ENCODE measurements around the gene C9orf78.
A peak's percentile ranks its signal among the peaks of the same experiment; 100 is the strongest.
"Not testable (repeated sequence)": the region's sequence is repeated elsewhere in the genome, so short reads cannot be mapped to it uniquely, and the experiment has no call there.

Gene C9orf78

GRCh38 chr9:129810116-129810515 lies 25.0 kb downstream of the C9orf78 start:
- no peak for DNase-seq (ENCODE audit: low spot score)

GRCh38 chr9:129809346-129809745 lies 25.7 kb downstream of the C9orf78 start:
- DNase-seq (ENCODE audit: low spot score): no peak

- no peak for DNase-seq (ENCODE audit: low spot score)
Measured at GRCh38 chr9:129806061-129806460, 29.0 kb downstream of the C9orf78 start.

GRCh38 chr9:129803676-129804060 lies 31.4 kb downstream of the C9orf78 start:
- DNase-seq (ENCODE audit: low spot score): peak; percentile 11

DNA sequence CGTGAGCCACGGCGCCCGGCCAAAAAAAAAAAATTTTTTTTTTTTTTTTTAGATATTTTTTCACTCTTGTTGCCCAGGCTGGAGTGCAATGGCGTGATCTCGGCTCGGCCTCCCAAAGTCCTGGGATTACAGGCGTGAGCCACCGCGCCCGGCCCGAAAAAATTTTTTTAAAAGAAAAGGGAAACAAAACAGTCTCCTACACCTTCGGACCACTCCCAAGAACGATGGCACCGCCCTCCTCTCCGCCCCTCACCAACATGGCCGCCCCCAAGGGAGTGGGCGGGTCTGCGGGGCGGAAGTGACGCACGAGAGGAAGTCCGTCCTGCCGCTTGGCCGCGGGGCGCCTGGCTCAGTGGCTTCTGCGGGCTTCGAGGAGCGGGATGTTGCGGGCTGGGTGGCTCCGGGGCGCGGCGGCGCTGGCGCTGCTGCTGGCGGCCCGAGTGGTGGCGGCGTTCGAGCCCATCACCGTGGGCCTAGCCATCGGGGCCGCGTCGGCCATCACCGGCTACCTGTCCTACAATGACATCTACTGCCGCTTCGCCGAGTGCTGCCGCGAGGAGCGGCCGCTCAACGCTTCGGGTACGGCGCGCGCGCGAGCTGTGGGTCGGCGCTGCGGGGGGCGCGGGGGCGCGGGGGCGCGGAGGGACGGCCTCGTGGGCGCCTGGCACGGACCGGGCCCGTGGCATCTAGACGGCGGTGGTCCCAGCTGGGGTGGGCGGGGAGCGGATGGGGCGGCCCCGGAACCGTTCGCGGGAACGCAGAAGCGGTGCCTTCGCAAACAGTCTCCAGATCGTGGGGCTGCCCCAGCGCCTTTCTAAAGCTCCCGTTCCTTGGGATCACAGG lies 32.0 kb downstream of the C9orf78 start, which contains the start of gene TOR1B:
Gene TOR1B (plus strand): TSS at position 352 of the 843 bp plus-strand sequence. CDS start 29 bp downstream, at position 381.
- DNase-seq (ENCODE audit: low spot score): peak; percentile 85

GRCh38 chr9:129801504-129801903 lies 33.6 kb downstream of the C9orf78 start:
- no peak for DNase-seq (ENCODE audit: low spot score)

- no peak for DNase-seq (ENCODE audit: low spot score)
Measured at GRCh38 chr9:129798973-129799372, 36.1 kb downstream of the C9orf78 start.

- not testable (repeated sequence) for DNase-seq (ENCODE audit: low spot score)
Measured at GRCh38 chr9:129796029-129796428, 39.0 kb downstream of the C9orf78 start.

DNA sequence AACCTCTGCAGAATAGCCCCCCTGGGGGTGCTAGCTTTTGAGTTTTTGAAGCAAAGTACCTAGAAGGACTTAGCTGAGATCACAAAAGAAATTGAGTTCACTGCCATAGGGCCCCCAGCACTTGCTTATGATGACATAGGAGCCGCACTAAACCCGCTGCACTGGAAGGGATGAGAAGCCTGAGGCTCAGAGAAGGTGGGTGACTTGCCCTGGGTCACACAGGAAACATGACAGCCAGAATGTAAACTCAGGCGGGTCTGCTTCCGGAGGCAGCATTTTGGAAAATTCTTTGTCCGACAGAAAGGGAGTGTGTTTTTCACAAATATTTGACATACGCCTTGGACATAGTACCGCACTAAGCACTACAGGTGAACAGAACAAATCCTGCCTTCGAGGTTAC lies 40.5 kb downstream of the C9orf78 start:
- no peak for DNase-seq (ENCODE audit: low spot score)

DNA sequence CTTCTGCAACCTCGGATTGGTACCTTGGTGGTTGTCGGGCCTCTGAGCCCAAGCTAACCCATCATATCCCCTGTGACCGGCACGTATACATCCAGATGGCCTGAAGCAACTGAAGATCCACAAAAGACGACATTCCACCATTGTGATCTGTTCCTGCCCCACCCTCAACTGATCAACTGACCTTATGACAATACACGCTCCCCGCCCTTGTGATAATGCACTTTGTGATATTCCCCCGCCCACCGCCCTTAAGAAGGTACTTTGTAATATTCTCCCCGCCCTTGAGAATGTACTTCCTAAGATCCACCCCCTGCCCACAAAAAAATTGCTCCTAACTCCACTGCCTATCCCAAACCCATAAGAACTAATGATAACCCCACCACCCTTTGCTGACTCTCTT lies 48.6 kb downstream of the C9orf78 start:
- DNase-seq (ENCODE audit: low spot score): no peak

DNA sequence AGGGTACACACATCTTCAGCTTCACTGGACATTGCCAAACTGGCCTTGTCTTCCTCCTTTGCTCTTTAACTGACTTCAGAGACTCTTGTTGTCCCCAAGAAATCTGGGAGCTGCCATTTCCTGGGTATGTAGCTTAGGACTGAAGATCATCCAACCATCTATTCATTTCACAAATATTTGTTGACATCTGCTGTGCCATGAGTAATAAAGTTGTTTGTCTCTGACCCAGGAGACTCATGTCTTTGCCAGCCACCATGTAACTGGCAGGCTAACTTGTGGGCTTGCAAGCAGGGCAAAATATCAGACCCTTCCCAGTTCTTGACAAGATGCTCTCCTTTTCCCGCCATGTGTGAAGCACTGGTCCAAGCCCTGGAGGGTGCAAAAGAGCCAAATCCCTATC lies 49.2 kb downstream of the C9orf78 start:
- DNase-seq (ENCODE audit: low spot score): no peak

- DNase-seq (ENCODE audit: low spot score): not testable (repeated sequence)
Measured at GRCh38 chr9:129784970-129785369, 50.1 kb downstream of the C9orf78 start.

DNA sequence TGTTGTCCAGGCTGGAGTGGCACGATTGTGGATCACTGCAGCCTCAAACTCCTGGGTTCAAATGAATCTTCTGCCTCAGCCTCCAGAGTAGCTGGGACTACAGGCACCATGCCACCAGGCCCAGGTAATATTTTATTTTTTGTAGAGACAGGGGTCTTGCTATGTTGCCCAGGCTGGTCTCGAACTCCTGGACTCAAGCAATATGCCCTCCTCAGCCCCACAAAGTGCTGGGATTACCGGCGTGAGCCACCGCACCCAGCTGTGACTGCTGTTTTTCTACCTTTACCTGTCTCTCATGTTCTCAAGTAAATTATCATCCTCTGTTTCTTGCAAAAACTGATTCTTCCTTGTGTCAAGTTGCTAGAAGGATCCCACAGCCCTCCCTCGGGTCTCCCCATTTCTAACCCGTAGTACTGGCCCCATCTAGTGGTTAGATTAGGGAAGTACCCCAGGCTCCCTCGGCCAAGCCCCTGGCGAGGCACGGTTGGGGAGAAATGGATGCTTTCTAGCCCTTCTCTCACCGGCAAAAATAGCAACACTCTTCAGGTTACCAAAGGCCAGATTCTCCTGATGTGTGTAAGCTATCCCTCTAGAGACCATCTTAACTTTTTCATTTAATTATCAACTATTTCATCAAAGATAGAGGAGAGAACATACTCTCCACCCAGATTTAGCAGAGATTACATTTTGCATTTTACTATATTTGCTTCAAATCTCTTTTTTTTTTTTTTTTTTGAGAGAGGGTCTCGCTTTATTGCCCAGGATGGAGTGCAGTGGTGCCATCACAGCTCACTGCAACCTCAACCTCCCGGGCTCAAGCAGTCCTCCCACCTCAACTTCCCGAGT lies 51.3 kb downstream of the C9orf78 start:
- DNase-seq (ENCODE audit: low spot score): peak; percentile 83

DNA sequence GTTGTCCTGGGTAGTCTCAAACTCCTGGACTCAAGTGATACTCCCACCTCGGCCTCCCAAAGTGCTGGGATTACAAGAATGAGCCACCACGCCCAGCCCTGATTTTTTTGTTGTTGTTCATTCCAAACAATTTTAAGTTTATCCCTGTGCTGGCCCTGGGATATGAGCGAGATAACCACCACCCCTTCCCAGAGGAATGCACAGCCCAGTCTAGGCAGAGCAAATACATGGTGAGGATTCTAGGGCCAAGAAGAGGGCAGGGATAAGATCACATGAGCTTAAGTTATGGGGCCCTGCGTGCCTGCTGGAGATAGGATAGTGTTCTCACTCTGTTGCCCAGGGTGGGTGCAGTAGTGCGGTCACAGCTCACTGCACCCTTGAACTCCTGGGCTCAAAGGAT lies 53.1 kb downstream of the C9orf78 start:
- no peak for DNase-seq (ENCODE audit: low spot score)

- no peak for DNase-seq (ENCODE audit: low spot score)
Measured at GRCh38 chr9:129781131-129781530, 53.9 kb downstream of the C9orf78 start.

DNA sequence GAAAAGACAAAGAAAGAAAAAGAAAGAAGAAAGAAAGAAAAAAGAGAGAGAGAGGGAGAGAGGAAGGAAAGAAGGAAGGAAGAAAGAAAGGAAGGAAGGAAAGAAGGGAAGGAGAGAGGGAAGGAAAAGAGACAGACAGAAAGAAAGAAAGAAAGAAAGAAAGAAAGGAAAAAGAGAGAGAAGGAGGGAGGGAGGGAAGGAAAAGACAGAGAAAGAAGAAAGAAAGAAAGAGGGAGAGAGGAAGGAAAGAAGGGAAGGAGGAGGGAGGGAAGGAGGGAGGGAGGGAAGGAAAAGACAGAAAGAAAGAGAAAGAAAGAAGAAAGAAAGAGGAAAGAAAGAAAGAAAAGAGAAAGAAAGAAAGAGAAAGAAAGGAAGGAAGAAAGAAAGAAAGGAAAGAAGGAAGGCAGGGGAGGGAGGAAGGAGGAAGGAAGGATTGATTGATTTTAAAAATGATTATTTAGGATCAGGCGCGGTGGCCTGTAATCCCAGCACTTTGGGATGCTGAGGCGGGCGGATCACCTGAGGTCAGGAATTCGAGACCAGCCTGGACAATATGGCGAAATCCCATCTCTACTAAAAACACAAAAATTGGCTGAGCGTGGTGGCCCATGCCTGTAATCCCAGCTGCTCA lies 55.4 kb downstream of the C9orf78 start:
- no peak for DNase-seq (ENCODE audit: low spot score)

- no peak for DNase-seq (ENCODE audit: low spot score)
Measured at GRCh38 chr9:129778469-129778868, 56.6 kb downstream of the C9orf78 start.

GRCh38 chr9:129777769-129778130 lies 57.3 kb downstream of the C9orf78 start:
- no peak for DNase-seq (ENCODE audit: low spot score)
